ENCODE data around the gene KCNK17.

Gene KCNK17

GRCh38 chr6:39268721-39269120, 45.5 kb downstream of the KCNK17 start:
- no peak for DNase-seq (ENCODE audit: low read depth)

GRCh38 chr6:39268171-39268570, 46.0 kb downstream of the KCNK17 start:
- DNase-seq (ENCODE audit: low read depth): no peak

GRCh38 chr6:39266782-39267355, 47.4 kb downstream of the KCNK17 start:
- no peak for DNase-seq (ENCODE audit: low read depth)

GRCh38 chr6:39266375-39266774, 47.8 kb downstream of the KCNK17 start:
- no peak for DNase-seq (ENCODE audit: low read depth)

- no peak for DNase-seq (ENCODE audit: low read depth)
Observed at GRCh38 chr6:39263303-39264037, 50.7 kb downstream of the KCNK17 start.

GRCh38 chr6:39261751-39262150, 52.5 kb downstream of the KCNK17 start:
- no peak for DNase-seq (ENCODE audit: low read depth)

- no peak for DNase-seq (ENCODE audit: low read depth)
Observed at GRCh38 chr6:39260953-39261352, 53.3 kb downstream of the KCNK17 start.

GRCh38 chr6:39260456-39260855, 53.8 kb downstream of the KCNK17 start:
- DNase-seq (ENCODE audit: low read depth): no peak

- no peak for DNase-seq (ENCODE audit: low read depth)
Observed at GRCh38 chr6:39256294-39256940, 57.8 kb downstream of the KCNK17 start.

- no peak for DNase-seq (ENCODE audit: low read depth)
Observed at GRCh38 chr6:39254999-39255535, 59.2 kb downstream of the KCNK17 start.

- DNase-seq (ENCODE audit: low read depth): no peak
Observed at GRCh38 chr6:39251406-39251805, 62.8 kb downstream of the KCNK17 start.

- DNase-seq (ENCODE audit: low read depth): no peak
Observed at GRCh38 chr6:39250507-39250906, 63.7 kb downstream of the KCNK17 start.

- DNase-seq (ENCODE audit: low read depth): no peak
Observed at GRCh38 chr6:39249278-39249677, 64.9 kb downstream of the KCNK17 start.

Data from activated T-helper 1 cell treated with Interleukin-2 at 50 U/mL for 16 hours (primary cell).